Heart left ventricle (tissue), 13 donors: ENCODE data around the gene KLHL5.

ENCODE experiments used
- CTCF ChIP-seq, 12 donors: fragments of 200-600 bp; sonication (generic) in 4 of 12; IDR thresholded peaks; one replicate each; pipeline versions ENCODE4 v1.5.0 to v1.8.0; 2018 to 2022; ENCODE audit warnings: antibody characterized with exemption in 12 of 12, mild to moderate bottlenecking in 5 of 12
- POLR2A ChIP-seq, 2 donors: fragments of 450-650 bp; IDR thresholded peaks; one replicate each; pipeline ENCODE4 v1.6.1; 2017; ENCODE audit warnings: antibody characterized with exemption in 2 of 2, mild to moderate bottlenecking in 2 of 2, moderate library complexity in 2 of 2
- donor health status: ischemic (EF 13 %, LVEDD 7.1; RV severe dilation, severe dysfunction).
- donor health status: DM: no; HTN: yes; CAD: no.
- donor health status: DM: no; HTN: no; CAD: no.
- donor health status: ischemic (EF 25% LVEDD 6.9; RV normal size, moderate dysfunction).
- donor health status: ischemic (EF 25% LVEDD 5.7; RV mildly dilated, moderate dysfunction).
- donor health status: ischemic (EF 35%, LVEDD 5.7; RV mildly dilated, moderate dysfunction).
- donor health status: nonischemic (EF 11% LVEDD 7.7; RV severe dilation, severe dysfunction).
- donor health status: DM: yes; HTN: yes; CAD: no.
- donor health status: PGD.
- donor health status: ischemic (EF 29% LVEDD 5.4; RV normal size, mild dysfunction).
- donor health status: nonischemic (EF 23%, LVEDD 6.1; RV moderate dilation, normal function).

- no peak for TF ChIP-seq POLR2A (IDR thresholded peaks at IDR 0.05)
- no peak for TF ChIP-seq CTCF (IDR thresholded peaks at IDR 0.05)
These were observed 39.8 kb upstream of the KLHL5 start for GRCh38 chr4:39022241-39022640.
